DMS 273 (cell line): ENCODE measurements around the gene C5orf58.
"Not testable (repeated sequence)": the region's sequence is repeated elsewhere in the genome, so short reads cannot be mapped to it uniquely, and the experiment has no call there.

Source experiments
- DNase-seq: peaks from one replicate; lab custom pipeline; 2025; ENCODE audit not compliant: unreplicated experiment; lab: John Stamatoyannopoulos, UW

The C5orf58 gene

DNA sequence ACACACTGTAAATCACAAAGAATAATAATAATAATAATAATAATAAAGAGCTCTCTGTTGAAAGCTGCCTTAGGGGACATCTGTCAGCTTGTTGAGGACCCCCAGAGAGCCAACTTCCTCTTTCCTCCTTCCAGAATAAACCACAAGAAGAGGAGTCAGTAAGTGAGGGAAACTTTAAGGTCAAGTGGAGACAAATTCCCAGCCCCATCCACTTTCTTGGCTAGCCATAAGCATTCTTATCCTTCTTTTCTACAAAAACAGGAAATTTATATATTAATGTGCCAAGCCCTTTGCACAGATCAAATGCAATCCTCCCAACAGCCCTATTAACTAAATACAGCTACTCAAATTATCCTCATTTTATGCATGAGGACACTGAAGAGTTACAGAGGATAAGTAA, 9.4 kb upstream of the C5orf58 start:
- DNase-seq = no peak

- DNase-seq = no peak
Measured at GRCh38 chr5:170223906-170224305, 8.9 kb upstream of the C5orf58 start.

- peak; percentile 84 for DNase-seq
Measured at GRCh38 chr5:170225326-170226128, 7.3 kb upstream of the C5orf58 start.

GRCh38 chr5:170226129-170226615, 6.6 kb upstream of the C5orf58 start:
- no peak for DNase-seq

DNA sequence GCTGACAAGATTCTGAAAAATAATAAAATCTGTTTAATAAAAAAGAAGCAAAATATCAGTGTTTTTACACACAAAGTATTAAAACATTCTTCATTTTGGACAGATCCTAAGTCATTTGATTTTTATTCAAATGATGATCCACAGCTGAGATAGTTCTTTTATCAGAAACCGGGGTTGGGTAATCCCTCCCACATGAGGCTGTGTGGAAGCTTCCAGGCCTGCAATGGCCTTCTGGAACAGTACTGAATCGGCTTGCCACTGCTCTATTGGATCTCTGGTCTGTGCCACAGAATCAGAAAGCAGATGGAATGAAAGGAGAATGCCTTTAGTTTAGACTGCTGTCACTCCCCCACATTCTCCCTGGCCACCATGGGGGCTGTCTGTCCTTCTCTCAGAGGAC, 6.1 kb upstream of the C5orf58 start:
- DNase-seq = no peak

DNA sequence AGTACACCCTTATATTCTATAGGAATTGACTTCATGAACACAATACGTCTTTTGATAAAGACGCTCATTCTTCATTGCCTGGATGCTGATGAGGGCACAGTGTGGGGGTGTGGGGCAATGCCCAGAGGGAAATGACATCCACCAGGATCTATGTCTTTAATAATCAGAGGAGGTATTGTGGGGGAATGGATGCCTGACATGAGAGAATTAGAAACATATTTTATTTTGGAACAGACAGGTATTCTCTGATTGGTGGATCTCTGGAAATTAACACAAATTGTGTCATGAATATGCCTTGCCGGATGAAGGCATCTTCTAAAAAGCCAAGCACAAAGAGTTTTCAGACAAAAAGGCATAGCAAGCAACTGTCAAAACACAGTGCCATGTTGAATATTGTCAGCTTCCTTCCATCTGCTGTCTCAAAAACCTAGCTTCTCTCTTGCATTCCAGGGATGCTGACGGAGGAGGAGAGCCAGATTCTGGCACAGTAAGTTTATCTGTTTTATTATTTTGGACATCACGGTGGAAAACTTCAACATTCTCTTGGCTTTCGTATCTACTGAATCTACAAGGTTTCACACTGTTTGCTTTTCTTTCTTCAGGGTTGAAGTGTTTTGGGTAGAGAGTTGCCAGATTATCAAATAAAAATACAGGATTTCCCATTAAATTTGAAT, 3.9 kb upstream of the C5orf58 start:
- no peak for DNase-seq

DNA sequence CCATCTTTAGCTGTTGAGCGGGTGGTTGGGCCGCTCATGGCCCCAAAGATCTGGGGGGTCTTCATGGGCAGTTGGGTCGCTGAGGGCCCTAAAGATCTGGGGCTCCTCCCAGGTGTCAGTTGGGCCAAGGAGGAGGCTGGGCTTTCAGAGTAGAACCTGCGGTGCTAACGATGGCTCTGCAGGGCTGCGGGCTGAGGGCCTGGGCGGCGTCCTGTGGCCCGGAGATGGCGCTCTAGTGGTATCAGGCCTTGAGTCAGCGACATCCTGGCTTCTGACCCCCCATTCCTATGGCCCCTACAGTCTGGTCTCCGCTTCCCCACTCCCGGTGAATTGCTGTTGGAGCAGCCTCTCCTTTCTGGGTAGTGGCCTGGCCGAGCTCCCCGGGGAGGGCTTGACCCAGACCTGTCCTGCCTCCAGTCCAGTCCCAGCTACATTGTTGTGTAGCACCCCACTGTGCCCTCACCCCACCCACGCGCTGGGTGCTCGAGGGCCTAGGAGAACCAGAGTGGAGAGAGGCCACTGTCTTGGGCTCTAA, 640 bp downstream of the C5orf58 start:
- no peak for DNase-seq

DNA sequence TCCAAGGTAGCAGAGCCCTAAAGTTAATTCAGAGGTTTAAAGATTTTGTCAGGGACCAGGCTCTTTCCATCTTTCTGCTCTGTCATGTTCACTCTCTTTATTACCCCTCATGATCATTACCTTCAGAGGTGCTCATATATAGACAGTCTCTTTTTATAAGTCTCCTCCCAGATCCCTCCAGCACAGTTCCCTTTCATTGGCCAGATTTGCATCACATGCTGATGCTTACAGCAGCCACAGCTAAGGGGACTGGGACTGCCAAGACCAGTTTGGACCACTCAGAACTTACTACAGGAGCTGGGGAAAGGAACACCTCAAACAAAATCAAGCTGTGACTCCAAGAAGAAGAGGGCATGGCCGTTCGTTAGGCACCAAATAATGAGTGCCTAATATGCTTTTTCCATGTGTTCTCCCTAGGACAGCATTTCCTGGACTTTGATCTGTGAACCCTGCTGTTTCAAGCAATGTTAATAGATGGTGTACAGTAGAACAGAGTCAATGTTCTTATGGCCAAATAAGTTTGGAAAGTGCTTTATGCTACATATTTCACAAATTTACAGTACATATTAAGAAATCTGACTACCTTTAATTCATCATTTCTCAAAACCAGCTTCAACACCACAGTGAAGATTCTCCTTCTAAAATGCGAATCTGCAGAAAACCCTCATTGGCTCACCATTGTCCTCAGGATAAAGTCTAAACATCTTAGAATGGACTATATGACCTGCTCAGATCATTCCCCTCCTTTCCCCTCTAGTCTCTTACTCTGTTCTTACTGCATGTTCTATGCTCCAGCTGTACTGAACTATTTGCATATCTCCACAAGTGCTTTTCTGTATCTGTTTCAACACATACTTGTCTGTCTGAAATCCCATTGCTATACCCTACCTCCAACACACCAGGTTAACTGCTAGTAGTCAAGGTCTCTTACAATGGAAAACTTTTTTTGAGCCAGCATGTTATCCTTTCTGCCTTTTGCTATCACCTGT, 3.4 kb downstream of the C5orf58 start:
- DNase-seq = no peak

DNA sequence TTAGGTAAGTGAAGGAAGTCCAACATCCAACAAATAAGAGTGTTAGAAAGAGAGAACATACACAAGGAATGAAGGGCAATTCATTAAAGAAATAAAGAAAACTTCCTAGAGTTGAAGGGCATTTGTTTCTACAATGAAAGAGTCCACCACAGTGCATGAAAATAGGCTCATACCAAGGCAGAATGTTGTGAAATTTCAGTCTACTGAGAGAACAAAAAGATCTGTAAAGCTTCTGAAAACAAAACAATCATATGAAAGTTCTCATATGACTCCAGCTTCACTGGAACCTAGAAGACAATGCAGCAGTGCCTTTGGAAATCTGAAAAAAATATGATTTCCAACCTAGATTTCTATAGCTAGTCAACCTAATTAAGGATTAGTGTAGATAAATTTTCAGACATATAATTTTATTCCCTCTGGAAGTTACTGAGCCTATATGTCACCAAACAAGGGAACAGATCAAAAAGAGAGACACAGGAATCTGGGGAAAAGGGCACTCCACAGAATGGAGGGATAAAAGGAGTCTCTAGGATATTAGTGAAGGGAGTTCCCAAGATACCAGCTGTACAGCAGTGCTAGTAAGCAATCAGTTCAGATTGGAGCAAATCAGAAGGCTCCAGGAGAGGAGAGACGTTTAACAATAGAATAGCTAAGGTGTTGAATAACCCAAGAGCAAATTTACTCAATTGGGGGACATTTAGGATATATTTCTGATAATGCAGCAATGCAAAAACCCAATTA, 5.8 kb downstream of the C5orf58 start:
- no peak for DNase-seq

GRCh38 chr5:170245436-170245835, 12.7 kb downstream of the C5orf58 start:
- DNase-seq = not testable (repeated sequence)

DNA sequence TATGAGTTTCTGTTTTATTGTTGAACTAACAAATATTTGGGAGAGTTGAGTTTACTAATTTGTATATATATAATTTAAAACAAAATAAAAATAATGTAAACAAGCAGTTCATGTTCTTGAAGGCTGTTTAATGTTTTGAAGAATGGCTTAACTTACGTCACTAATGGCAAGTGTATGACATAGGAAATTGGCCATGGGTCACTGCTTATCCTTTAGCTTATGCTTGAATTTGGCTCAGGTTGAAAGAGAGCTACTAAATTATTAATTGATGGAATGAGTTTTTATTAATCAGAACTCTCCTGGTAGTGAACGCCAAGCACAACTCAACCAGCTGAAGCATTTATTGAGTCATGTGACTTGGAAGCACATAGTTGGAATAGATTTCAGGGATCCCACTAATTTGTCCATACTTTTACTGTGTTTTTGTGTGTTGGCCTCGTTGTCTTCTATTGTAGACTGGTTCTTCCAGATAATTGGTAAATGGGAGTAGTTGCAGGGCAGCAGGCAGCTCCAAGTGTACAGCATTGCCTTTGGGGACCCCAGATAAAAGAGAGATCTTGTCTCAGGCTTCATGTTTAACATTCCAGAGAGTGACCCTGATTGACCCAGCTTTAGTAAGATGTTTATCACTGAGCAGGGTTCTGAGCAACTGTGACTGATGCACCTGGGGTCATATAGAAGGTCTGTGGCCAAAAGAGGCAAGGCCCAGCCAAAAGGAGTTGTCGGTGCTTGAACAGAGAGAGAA, 13.5 kb downstream of the C5orf58 start:
- no peak for DNase-seq

GRCh38 chr5:170247363-170247762, 14.6 kb downstream of the C5orf58 start:
- no peak for DNase-seq

GRCh38 chr5:170248172-170248930, 15.6 kb downstream of the C5orf58 start:
- no peak for DNase-seq

GRCh38 chr5:170248931-170249227, 16.1 kb downstream of the C5orf58 start:
- DNase-seq = not testable (repeated sequence)

DNA sequence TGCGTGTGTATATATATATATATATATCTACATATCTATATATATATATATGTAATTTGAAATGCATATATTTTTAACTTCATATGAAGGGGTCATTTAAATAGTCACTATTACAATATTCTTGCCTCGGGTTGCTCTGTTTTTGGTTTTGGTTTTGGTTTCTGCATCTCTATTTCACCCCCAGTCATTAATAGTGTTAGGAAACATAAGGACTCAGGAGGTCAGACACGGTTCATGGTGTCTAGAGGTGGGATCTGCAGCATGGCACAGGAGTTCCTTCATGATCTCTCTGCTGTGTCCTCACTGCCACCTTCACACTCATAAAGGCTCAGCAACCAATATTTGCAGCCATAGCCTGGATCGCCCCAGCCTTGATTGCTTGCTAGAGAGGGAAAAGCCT, 16.6 kb downstream of the C5orf58 start:
- DNase-seq = no peak

DNA sequence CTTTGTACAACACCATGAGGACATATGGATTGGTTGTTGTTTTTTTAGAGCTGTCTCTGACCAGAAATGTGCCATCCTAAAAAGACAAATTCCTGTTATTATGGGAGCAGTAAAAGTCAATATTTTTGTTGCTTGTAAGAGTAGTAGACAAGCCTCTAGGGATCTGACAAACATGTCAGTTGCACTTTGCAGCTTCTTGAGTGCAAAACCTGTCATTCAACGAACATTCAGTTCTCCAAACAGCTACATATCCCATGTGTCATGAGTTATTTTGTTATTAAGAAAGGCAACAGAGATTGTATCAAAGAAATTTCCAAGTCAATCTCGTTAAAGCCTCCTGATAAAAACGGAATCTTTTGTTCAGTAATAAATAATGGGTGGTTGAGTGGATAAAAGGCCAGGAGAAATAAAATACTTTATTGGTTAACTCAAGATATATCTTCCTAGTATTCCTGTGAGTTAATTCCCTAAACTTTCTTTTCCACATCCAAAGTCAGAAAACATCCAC, 18.1 kb downstream of the C5orf58 start:
- DNase-seq = no peak

- DNase-seq = no peak
Measured at GRCh38 chr5:170251462-170251861, 18.7 kb downstream of the C5orf58 start.

- DNase-seq = no peak
Measured at GRCh38 chr5:170252109-170252508, 19.3 kb downstream of the C5orf58 start.
